IMR-90 (cell line): ENCODE data around the gene RABEP1. TPM values are rescaled to one million over a fixed set of nuclear protein-coding genes. Genes with fewer than 3 reads are reported as not detected.

ENCODE experiments used
- ATAC-seq: fragments of 200-7000 bp; cut with Tn5 transposase; 2 replicates; pipeline ENCODE4 v1.9.1; 2020; ENCODE audit warnings: low read depth, mild to moderate bottlenecking, moderate library complexity
- BruUV-seq: library from RNA; stranded (reverse); fragments of 400-500 nt; replicated peaks from 2 replicates; lab custom pipeline; 2021; lab: Mats Ljungman, UMichigan
- CTCF ChIA-PET: fragments of 300-600 bp; formaldehyde crosslinking; extraction: SDS; loops from one replicate; lab custom pipeline; 2021; ENCODE audit warnings: antibody characterized with exemption; lab: Yijun Ruan, JAX
- POLR2A ChIA-PET: fragments of 300-600 bp; sonication (Branson Sonifier 250); formaldehyde crosslinking; loops from one replicate; lab custom pipeline; 2022; ENCODE audit warnings: antibody characterized with exemption; ENCODE audit not compliant: unreplicated experiment; lab: Charles Lee
- DNase-seq: peaks from one replicate; pipeline ENCODE4 v3.0.0; 2013
- H2AFZ ChIP-seq: replicated peaks from 2 replicates; pipeline ENCODE3; 2013; ENCODE audit warnings: low read length, mild to moderate bottlenecking; ENCODE audit not compliant: poor library complexity
- H2AK5ac ChIP-seq: 2 replicates; pipeline ENCODE4 v1.6.1; 2013; ENCODE audit warnings: low read depth, low read length, inconsistent platforms
- H2AK9ac ChIP-seq: replicated peaks from 2 replicates; pipeline ENCODE3; 2013; ENCODE audit warnings: mild to moderate bottlenecking, low read depth, low read length, moderate library complexity; ENCODE audit not compliant: poor library complexity
- H2BK120ac ChIP-seq: 2 replicates; pipeline ENCODE4 v1.6.1; 2013; ENCODE audit warnings: low read depth, low read length, inconsistent platforms
- H2BK15ac ChIP-seq: 3 replicates; pipeline ENCODE4 v1.6.1; 2013; ENCODE audit warnings: low read depth, low read length, inconsistent platforms
- H2BK20ac ChIP-seq: 2 replicates; pipeline ENCODE4 v1.6.1; 2013; ENCODE audit warnings: low read depth, mild to moderate bottlenecking, inconsistent platforms, low read length, moderate library complexity
- H2BK5ac ChIP-seq: 2 replicates; pipeline ENCODE4 v1.6.1; 2013; ENCODE audit warnings: mild to moderate bottlenecking, low read depth, low read length, inconsistent platforms; ENCODE audit not compliant: poor library complexity, severe bottlenecking
- H3K14ac ChIP-seq: replicated peaks from 2 replicates; pipeline ENCODE4 v1.6.1; 2013; ENCODE audit warnings: low read depth, low read length, inconsistent platforms
- H3K18ac ChIP-seq: 2 replicates; pipeline ENCODE4 v1.6.1; 2013; ENCODE audit warnings: low read depth, low read length, control low read depth
- H3K23ac ChIP-seq: 2 replicates; pipeline ENCODE4 v1.6.1; 2013; ENCODE audit warnings: low read depth, low read length, inconsistent platforms
- H3K27ac ChIP-seq: 2 replicates; pipeline ENCODE4 v1.5.1; 2013; ENCODE audit warnings: mild to moderate bottlenecking, control low read depth, low read length; ENCODE audit not compliant: insufficient read depth
- H3K27me3 ChIP-seq: 2 replicates; pipeline ENCODE4 v1.6.1; 2013; ENCODE audit warnings: low read length; ENCODE audit not compliant: control insufficient read depth, insufficient read depth
- H3K36me3 ChIP-seq: 2 replicates; pipeline ENCODE4 v1.6.1; 2013; ENCODE audit warnings: low read length, mixed read lengths; ENCODE audit not compliant: control insufficient read depth, insufficient read depth
- H3K4ac ChIP-seq: 2 replicates; pipeline ENCODE4 v1.6.1; 2013; ENCODE audit warnings: low read depth, low read length, inconsistent platforms
- H3K4me1 ChIP-seq: 2 replicates; pipeline ENCODE4 v1.6.1; 2013; ENCODE audit warnings: low read length, mixed read lengths; ENCODE audit not compliant: control insufficient read depth, insufficient read depth
- H3K4me2 ChIP-seq: 2 replicates; pipeline ENCODE4 v1.6.1; 2013; ENCODE audit warnings: low read depth, mild to moderate bottlenecking, control low read depth, low read length, moderate library complexity
- H3K4me3 ChIP-seq: 2 replicates; pipeline ENCODE4 v1.5.1; 2013; ENCODE audit warnings: low read depth, mild to moderate bottlenecking, control low read depth, low read length, moderate library complexity; ENCODE audit not compliant: insufficient read depth
- H3K56ac ChIP-seq: 2 replicates; pipeline ENCODE4 v1.6.1; 2013; ENCODE audit warnings: low read length, inconsistent platforms; ENCODE audit not compliant: insufficient read depth; ENCODE audit errors: extremely low read depth
- H3K79me1 ChIP-seq, 2 experiments: 2 replicates each; pipeline ENCODE4 v1.6.1; 2013; ENCODE audit warnings: low read length in 2 of 2, inconsistent platforms in 1 of 2, low read depth in 1 of 2
- H3K9ac ChIP-seq: 2 replicates; pipeline ENCODE4 v1.6.1; 2013; ENCODE audit warnings: low read depth, low read length, control low read depth
- H3K9me1 ChIP-seq: 2 replicates; pipeline ENCODE4 v1.6.1; 2013; ENCODE audit warnings: low read length, inconsistent platforms; ENCODE audit not compliant: insufficient read depth
- H3K9me3 ChIP-seq: 2 replicates; pipeline ENCODE4 v1.6.1; 2013; ENCODE audit warnings: low read length; ENCODE audit not compliant: control insufficient read depth, insufficient read depth
- H4K20me1 ChIP-seq: 2 replicates; pipeline ENCODE4 v1.6.1; 2013; ENCODE audit warnings: low read length, inconsistent platforms; ENCODE audit not compliant: insufficient read depth
- H4K5ac ChIP-seq: 2 replicates; pipeline ENCODE4 v1.6.1; 2013; ENCODE audit warnings: mild to moderate bottlenecking, low read depth, low read length, control low read depth
- H4K8ac ChIP-seq, 2 experiments: 2 replicates each; pipeline ENCODE4 v1.6.1; 2013; ENCODE audit warnings: low read depth in 2 of 2, low read length in 2 of 2, control low read depth in 1 of 2, inconsistent platforms in 1 of 2
- H4K91ac ChIP-seq: 2 replicates; pipeline ENCODE4 v1.6.1; 2013; ENCODE audit warnings: low read depth, low read length, inconsistent platforms; ENCODE audit not compliant: insufficient read depth
- CTCF ChIP-seq: conservative IDR thresholded peaks from 2 replicates; pipeline ENCODE4 v1.5.1; 2012; ENCODE audit warnings: mild to moderate bottlenecking, low read depth, low read length, improper control_type of control experiment
- MAZ ChIP-seq: IDR thresholded peaks from 2 replicates; pipeline ENCODE4 v1.6.1; 2012; ENCODE audit warnings: low read depth, mild to moderate bottlenecking, low read length, improper control_type of control experiment, moderate library complexity, borderline replicate concordance
- POLR2A ChIP-seq: IDR thresholded peaks from 2 replicates; pipeline ENCODE4 v1.6.1; 2012; ENCODE audit warnings: mild to moderate bottlenecking, low read depth, low read length
- RAD21 ChIP-seq: IDR thresholded peaks from 2 replicates; pipeline ENCODE4 v1.6.1; 2012; ENCODE audit warnings: low read length, improper control_type of control experiment
- SMC3 ChIP-seq: fragments of 150-350 bp; IDR thresholded peaks from 2 replicates; pipeline ENCODE4 v1.6.1; 2016; ENCODE audit warnings: low read depth, mild to moderate bottlenecking, antibody characterized with exemption, low read length, moderate library complexity
- WGBS, 2 experiments: methylation state at CpG; one replicate each; pipeline versions ENCODE4 v1.1.5 to v1.1.7; 2013; ENCODE audit warnings: missing lambda C conversion rate in 2 of 2; ENCODE audit not compliant: insufficient read length in 1 of 2; ENCODE audit errors: extremely low coverage in 2 of 2; 5-methylcytosine and 5-hydroxymethylcytosine counted together
- dilution Hi-C: fragments of 300-500 bp; cut with HindIII; formaldehyde crosslinking; loops from one replicate; pipeline ENCODE4 v1.14.3; 2018; ENCODE audit warnings: low sequenced_read_pairs; ENCODE audit not compliant: unreplicated experiment
- in situ Hi-C: fragments of 300-500 bp; cut with MboI; formaldehyde crosslinking; loops from 3 replicates; pipeline ENCODE4 v1.14.3; 2019; ENCODE audit warnings: low sequenced_read_pairs, inconsistent platforms, mixed read lengths
- intact Hi-C: fragments of 100-400 bp; cut with micrococcal nuclease; formaldehyde crosslinking; loops from 2 replicates; pipeline ENCODE4 v1.10.0; 2022
- polyA plus RNA-seq, 3 experiments: library from polyadenylated mRNA; depleted of rRNA; stranded (reverse); fragments of >200 nt; gene quantifications; 2 replicates each; pipeline ENCODE4 v1.2.3, GENCODE V29; 2012; ENCODE audit warnings: low replicate concordance in 1 of 3
- total RNA-seq: library from RNA; depleted of rRNA; stranded (reverse); fragments of >200 nt; gene quantifications from 2 replicates; pipeline ENCODE4 v1.2.3, GENCODE V29; 2012

RABEP1 gene
- total and polyA plus RNA-seq, 2 of the 4 experiments (the other 2 are of a cell fraction) = 15.3 to 38.2 TPM

GRCh38 chr17:5237541-5238016 is 44.5 kb upstream of the RABEP1 start:
- Histone ChIP-seq H3K4me2 (no peak overlapping the region), H2BK5ac (no peak overlapping the region), H3K4me3 (no peak overlapping the region), H2BK120ac (no peak overlapping the region), H4K91ac (no peak overlapping the region), H3K56ac (no peak overlapping the region), H3K9me3 (no peaks in the 10 kb centered on the region), H3K18ac (no peak overlapping the region), H4K20me1 (no peaks in the 10 kb centered on the region), H3K4me1 (no peaks in the 10 kb centered on the region), H2BK20ac (no peak overlapping the region), H3K14ac (no peak overlapping the region), H3K79me1 (no peaks in the 10 kb centered on the region), H2AFZ (no peak overlapping the region), H2BK15ac (no peak overlapping the region), H3K27ac (no peak overlapping the region), H3K27me3 (peaks cover 2% of the 10 kb centered on the region; the same call in 1 of the 2 replicates), H3K9me1 (no peaks in the 10 kb centered on the region), H3K9ac (no peak overlapping the region), H3K36me3 (no peaks in the 10 kb centered on the region), H3K23ac (no peak overlapping the region), H2AK5ac (no peak overlapping the region), H4K8ac (no peak overlapping the region), H4K5ac (no peak overlapping the region), H3K4ac (no peak overlapping the region), H2AK9ac (no peak overlapping the region)
- POLR2A ChIA-PET = no interaction called here
- intact Hi-C loops = loop anchor here (1.0 kb wide), 1 partner anchor 39 kb away; no protein-coding TSS in a partner anchor
- peak; percentile 82 for ATAC-seq
- dilution Hi-C loops = no loop called here
- 0% methylated on average over 1 of the region's 6 CpGs; no CpG with 5 or more reads in 1 of the 2 experiments for WGBS, 2 experiments
- BruUV-seq = no TSS peak
- TF ChIP-seq SMC3 (peak; percentile 41; the same call in 1 of the 2 replicates), CTCF (peak; percentile 59), POLR2A (no peak), MAZ (no peak), RAD21 (peak; percentile 41)
- peak; percentile 50 for DNase-seq
- in situ Hi-C loops = loop anchor here (25.0 kb wide), 1 partner anchor 1200 kb away; the partner anchor contains the start of genes AIPL1 and PIMREG
- CTCF ChIA-PET = interaction anchor here (0.6 to 0.7 kb wide), 6 partner anchors 12 to 1269 kb away, joined by 3 to 6 read pairs (median 3); no protein-coding TSS in a partner anchor
